Activated naive CD8-positive, alpha-beta T cell treated with anti-CD3 and anti-CD28 coated beads, Interleukin-2, amount 50 U/mL, for 24 hours (primary cell): Measurements from ENCODE around the gene THRSP.
"Not testable (repeated sequence)": the region's sequence is repeated elsewhere in the genome, so short reads cannot be mapped to it uniquely, and the experiment has no call there.

Source experiments
- ATAC-seq: fragments of 150-1000 bp; cut with Tn5 transposase; one replicate; pipeline ENCODE4 v1.10.0; 2021
- DNase-seq: peaks from one replicate; pipeline ENCODE4 v3.0.0; 2021
- H3K27ac Mint-ChIP-seq: one replicate; pipeline ENCODE4 v1.8.0; 2021; ENCODE audit warnings: mild to moderate bottlenecking, mixed read lengths
- H3K27me3 Mint-ChIP-seq: one replicate; pipeline ENCODE4 v1.8.0; 2021; ENCODE audit warnings: mixed read lengths
- H3K36me3 Mint-ChIP-seq: one replicate; pipeline ENCODE4 v1.8.0; 2021; ENCODE audit warnings: low read depth, mixed read lengths
- H3K4me1 Mint-ChIP-seq: one replicate; pipeline ENCODE4 v1.8.0; 2021; ENCODE audit warnings: mixed read lengths
- H3K4me3 Mint-ChIP-seq: one replicate; pipeline ENCODE4 v1.8.0; 2021; ENCODE audit warnings: mild to moderate bottlenecking, moderate library complexity, mixed read lengths
- H3K9me3 Mint-ChIP-seq: one replicate; pipeline ENCODE4 v1.8.0; 2021; ENCODE audit warnings: mixed read lengths

The THRSP gene

DNA sequence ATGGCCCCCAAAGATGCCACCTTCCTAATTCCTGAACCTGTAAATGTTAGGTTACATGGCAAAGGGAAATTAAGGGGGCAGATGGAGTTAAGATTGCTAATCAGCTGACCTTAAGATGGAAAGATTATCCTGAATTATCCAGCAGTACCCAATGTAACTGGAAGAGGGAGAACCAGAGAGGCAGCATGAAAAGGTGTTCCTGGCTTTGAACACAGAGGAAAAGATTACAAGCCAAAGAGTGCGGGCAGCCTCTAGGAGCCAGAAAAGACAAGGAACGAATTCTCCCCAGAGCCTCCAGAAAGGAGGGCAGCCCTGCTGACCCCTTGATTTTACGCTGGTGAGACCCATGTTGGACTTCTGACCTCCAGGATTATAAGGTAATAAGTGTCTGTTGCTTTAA is 15.1 kb upstream of the THRSP start:
- DNase-seq, result no peak
- Mint-ChIP-seq H3K4me1 (peaks cover 6% of the 10 kb centered on the region), H3K36me3 (no peaks in the 10 kb centered on the region), H3K4me3 (no peak overlapping the region), H3K27ac (no peak overlapping the region), H3K27me3 (no peaks in the 10 kb centered on the region), H3K9me3 (no peaks in the 10 kb centered on the region)
- no peak for ATAC-seq

DNA sequence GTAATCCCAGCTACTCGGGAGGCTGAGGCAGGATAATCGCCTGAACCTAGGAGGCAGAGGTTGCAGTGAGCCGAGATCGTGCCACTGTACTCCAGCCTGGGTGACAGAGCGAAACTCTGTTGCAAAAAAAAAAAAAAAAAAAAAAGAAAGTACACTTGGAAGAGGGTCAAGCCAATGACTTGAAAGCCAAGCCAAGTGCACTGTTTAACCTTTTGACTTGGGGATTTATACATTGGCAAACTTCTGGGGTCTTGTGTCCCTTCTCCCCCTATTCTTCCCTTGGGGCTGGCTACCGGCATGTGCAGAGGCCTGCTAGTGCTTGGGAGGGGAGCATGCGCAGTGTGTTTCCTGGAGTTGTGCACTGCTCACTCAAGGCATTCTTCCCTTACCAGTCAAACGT is 14.3 kb upstream of the THRSP start:
- no peaks in the 10 kb centered on the region for H3K36me3 Mint-ChIP-seq
- H3K27ac Mint-ChIP-seq, result no peak overlapping the region
- no peak overlapping the region for H3K4me3 Mint-ChIP-seq
- H3K4me1 Mint-ChIP-seq, result peaks cover 6% of the 10 kb centered on the region
- H3K27me3 Mint-ChIP-seq, result no peaks in the 10 kb centered on the region
- ATAC-seq (no peak), DNase-seq (no peak)
- H3K9me3 Mint-ChIP-seq, result no peaks in the 10 kb centered on the region

DNA sequence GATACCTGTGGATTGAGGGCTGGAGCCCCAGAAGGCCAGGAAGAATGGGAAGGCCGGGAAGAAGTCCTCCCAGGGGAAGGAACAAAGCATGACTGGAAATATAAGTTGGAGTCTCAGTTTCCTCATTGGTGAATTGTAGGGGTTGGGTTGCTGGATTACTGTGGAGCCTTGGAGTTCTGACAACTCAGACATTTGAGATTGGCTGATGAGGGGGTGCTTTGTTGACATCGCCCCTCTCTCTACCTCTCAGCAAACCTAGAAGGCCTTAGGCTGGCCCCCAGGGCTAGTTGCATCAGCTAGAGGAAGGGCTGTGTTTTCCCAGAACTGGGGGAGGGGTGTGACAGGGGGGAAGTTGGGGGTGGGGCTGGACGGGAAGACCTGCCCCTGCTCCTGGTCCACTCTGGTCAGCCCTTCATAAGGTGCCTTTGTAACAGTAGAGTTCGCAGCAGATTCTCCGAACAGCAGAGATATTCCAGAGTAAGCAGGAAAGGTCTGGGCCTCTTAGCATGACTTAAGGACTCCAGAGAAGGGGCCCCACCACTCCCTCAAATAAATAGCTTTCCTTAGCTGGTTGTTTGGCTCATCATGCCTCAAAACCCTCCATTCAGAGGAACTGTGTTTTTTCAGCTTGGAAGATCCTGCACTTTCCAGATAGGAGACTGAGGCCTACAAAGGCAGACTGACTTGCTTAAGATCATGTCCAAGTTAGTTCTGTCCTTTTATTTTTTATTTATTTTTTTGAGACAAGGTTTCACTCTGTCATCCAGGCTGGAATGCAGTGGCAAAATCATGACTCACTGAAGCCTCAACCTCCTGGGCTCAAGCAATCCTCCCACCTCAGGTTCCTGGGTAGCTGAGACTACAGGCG is 12.5 kb upstream of the THRSP start:
- H3K4me1 Mint-ChIP-seq, result no peaks in the 10 kb centered on the region
- H3K27me3 Mint-ChIP-seq, result no peaks in the 10 kb centered on the region
- no peaks in the 10 kb centered on the region for H3K36me3 Mint-ChIP-seq
- no peak overlapping the region for H3K27ac Mint-ChIP-seq
- no peaks in the 10 kb centered on the region for H3K9me3 Mint-ChIP-seq
- ATAC-seq (no peak), DNase-seq (no peak)
- H3K4me3 Mint-ChIP-seq, result no peak overlapping the region

DNA sequence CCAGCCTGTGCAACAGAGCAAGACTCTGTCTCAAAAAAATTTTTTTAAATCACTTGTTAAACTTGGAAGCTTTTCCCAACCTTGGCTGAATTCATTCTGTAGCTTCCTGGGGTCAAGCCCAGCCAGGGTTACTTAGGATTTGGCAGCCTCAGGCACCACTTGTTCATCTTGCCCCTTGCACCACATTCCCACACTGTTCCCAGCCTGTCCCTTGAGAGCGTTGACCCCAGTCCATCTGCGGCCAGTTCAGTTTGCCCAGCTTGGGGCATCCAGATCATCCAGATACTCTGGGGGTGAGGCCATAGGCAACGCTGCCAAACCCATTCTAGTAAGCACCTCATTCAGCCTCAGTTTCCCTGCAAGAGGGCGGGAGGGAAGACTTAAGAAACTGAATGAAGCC is 8.7 kb upstream of the THRSP start:
- DNase-seq (no peak), ATAC-seq (no peak)
- no peaks in the 10 kb centered on the region for H3K4me1 Mint-ChIP-seq
- no peak overlapping the region for H3K27ac Mint-ChIP-seq
- no peaks in the 10 kb centered on the region for H3K27me3 Mint-ChIP-seq
- H3K4me3 Mint-ChIP-seq, result no peak overlapping the region
- H3K9me3 Mint-ChIP-seq, result no peaks in the 10 kb centered on the region
- H3K36me3 Mint-ChIP-seq, result no peaks in the 10 kb centered on the region

DNA sequence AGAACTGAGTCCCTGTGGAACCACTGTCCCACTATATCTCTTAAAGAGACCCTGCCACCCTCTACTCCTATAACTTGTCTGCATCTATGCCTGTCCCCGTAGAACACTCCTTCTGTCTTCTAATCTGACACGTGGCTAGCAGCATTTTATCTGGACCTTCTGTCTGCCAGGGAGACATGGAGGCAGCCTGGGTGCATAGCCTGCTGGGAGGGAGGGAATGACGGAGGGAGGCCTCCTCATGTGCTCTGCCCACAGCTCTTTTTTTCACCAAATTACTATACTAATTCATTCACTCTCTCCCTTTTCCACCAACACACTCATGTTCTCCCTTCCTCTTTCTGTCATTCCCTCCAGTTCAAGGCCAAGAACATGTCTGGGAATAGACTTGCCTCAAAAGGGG is 7.6 kb upstream of the THRSP start:
- H3K4me3 Mint-ChIP-seq, result no peak overlapping the region
- DNase-seq (no peak), ATAC-seq (no peak)
- H3K4me1 Mint-ChIP-seq, result no peaks in the 10 kb centered on the region
- H3K27ac Mint-ChIP-seq, result no peak overlapping the region
- H3K27me3 Mint-ChIP-seq, result no peaks in the 10 kb centered on the region
- H3K9me3 Mint-ChIP-seq, result no peaks in the 10 kb centered on the region
- H3K36me3 Mint-ChIP-seq, result no peaks in the 10 kb centered on the region

DNA sequence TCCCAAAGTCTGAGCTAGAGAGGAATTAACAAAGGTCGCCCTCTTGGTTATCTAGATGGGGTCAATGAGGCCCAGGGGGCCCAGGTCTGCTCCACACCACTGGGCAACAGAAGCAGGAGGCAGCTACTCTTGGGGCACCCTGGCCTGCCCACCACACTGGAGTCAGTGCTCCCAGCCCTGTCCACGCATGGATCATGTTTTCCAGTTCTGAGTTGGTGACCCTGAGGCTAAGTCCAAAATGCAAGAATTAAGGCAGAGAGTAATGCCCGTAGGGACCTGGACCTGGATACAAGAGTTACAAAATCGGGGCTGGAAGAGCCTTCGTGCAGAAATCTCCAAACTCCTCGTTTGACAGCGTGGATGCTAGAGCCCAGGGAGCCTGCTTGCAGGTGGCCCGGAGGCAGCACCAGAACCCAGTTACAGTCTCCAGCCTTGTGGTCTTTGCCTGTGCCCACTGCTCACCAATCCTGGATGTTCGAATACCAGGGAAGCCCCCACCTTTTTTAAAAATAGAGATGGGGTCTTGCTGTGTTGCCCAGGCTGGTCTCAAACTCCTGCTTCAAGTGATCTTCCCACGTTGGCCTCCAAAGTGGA is 6.1 kb upstream of the THRSP start:
- Mint-ChIP-seq H3K4me1 (no peaks in the 10 kb centered on the region), H3K36me3 (no peaks in the 10 kb centered on the region), H3K27ac (no peak overlapping the region), H3K9me3 (no peaks in the 10 kb centered on the region), H3K4me3 (no peak overlapping the region), H3K27me3 (no peaks in the 10 kb centered on the region)
- ATAC-seq (no peak), DNase-seq (no peak)

DNA sequence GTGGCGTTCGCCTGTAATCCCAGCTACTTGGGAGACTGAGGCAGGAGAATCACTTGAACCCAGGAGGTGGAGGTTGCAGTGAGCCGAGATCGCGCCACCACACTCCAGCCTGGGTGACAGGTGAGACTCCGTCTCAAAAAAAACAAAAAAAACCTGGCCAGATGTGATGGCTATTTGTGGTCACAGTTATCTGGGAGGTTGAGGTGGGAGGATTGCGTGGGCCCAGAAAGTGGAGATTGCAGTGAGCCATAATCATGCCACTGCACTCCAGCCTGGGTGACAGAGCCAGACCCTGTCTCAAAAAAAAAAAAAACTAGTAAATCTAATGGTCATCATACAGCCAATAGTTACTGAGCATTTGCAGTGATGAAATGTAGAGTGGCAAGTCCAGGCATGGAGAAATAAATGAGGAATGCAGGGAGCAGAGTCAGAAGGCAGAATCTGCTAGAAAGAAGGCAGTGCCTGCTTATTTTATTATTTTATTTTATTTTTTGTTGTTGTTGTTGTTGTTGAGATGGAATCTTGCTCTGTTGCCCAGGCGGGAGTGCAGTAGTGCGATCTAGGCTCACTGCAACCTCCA is 3.8 kb upstream of the THRSP start:
- H3K27ac Mint-ChIP-seq, H3K27me3 Mint-ChIP-seq, H3K4me3 Mint-ChIP-seq, H3K9me3 Mint-ChIP-seq, H3K4me1 Mint-ChIP-seq, ATAC-seq, DNase-seq, H3K36me3 Mint-ChIP-seq: not testable (repeated sequence)

DNA sequence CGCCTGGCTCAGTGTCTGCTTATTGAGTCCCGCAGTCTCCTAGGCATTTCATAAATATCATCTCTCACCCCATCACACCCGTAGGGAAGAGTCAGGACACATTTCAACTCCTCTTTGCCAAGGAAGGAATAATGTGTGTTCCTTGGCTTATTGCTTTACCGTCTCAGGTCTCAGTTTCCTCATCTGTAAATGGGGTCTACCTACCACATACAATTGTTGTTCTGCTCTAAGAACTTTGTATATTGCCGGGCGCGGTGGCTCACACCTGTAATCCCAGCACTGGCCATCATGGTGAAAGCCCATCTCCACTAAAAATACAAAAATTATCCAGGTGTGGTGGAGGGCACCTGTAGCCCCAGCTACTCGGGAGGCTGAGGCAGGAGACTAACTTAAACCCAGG is 3.1 kb upstream of the THRSP start:
- ATAC-seq (no peak), DNase-seq (no peak)
- Mint-ChIP-seq H3K4me1 (no peaks in the 10 kb centered on the region), H3K4me3 (no peak overlapping the region), H3K9me3 (no peaks in the 10 kb centered on the region), H3K36me3 (no peaks in the 10 kb centered on the region), H3K27me3 (no peaks in the 10 kb centered on the region), H3K27ac (no peak overlapping the region)

DNA sequence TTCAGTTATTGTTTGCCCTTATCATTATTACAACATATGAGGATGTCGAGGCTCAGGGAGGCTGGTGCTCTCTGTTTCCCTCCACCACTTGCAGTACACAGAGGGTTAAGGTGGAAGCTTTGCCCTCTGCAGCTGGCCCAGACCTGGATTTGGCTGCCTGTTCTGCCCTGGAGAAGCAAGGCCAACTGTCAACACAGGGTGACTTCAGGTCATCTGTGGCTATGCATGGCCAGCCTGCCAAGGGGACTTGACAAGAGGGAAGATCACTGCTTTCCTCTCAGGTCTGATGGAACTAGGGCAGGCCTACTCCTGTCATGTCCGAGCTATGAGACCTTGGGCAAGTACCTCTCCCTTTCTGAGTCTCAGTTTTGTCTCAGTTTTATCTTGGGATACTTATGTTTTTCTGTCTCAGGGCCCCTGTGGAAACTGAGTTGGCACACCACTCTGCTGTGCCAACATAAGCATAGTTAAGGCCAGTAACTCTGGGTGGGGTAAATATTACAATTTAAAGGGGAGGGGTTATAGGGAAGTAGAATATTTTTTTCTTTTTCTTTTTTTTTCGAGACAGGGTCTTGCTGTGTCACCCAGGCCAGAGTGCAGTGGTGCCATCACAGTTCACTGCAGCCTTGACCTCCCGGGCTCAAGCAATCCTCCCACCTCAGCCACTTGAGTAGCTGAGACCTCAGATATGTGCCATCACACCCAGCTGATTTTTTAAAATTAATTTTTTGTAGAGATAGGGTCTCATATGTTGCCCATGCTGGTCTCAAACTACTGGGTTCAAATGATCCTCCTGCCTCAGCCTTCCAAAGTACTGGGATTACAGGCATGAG is 2.4 kb upstream of the THRSP start:
- Mint-ChIP-seq H3K9me3 (no peaks in the 10 kb centered on the region), H3K27me3 (no peaks in the 10 kb centered on the region), H3K36me3 (no peaks in the 10 kb centered on the region), H3K4me1 (no peaks in the 10 kb centered on the region), H3K4me3 (no peak overlapping the region), H3K27ac (no peak overlapping the region)
- no peak for DNase-seq
- ATAC-seq, result no peak

DNA sequence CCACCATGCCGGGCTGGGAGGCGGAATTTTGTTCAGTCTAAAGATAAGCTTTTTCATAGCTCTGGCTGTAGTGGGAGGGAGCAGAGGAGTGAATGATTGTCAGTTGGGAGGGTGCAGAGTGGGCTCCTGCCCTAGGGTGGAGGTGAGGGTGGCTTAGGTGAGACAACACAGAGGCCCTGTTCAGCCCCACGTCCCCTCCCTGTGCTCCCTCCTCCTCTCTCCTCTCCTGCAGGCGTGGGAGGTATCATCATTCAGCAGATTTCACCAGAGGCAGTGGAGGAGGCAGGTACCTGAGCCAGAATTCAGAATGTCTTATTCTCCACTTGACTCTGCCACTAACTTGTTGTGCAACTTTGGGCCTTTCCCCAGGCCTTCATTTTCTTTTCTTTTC is 1.7 kb upstream of the THRSP start:
- H3K27me3 Mint-ChIP-seq, result no peaks in the 10 kb centered on the region
- no peak for ATAC-seq

DNA sequence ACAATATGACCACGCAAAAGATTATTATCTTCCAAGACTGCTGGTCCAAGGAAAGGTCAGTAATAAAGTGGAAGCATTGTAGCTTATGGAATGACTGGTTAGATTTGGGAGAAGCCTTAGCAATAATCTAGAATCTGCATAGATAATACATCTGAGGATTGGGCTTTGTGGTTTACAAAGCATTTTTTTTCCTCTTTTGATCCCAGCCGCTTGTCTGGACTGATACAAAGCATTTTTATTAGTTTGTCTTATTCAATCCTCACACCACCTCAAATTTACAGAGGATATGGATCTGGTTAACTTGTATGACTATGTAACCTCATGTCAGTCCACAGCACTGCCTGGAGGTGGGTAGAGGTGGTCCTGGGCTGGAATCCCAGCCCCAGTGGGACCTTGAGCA is 990 bp upstream of the THRSP start:
- Mint-ChIP-seq H3K4me1 (no peaks in the 10 kb centered on the region), H3K4me3 (no peak overlapping the region), H3K27ac (no peak overlapping the region), H3K27me3 (no peaks in the 10 kb centered on the region), H3K36me3 (peaks cover 6% of the 10 kb centered on the region), H3K9me3 (no peaks in the 10 kb centered on the region)
- ATAC-seq, result no peak
- no peak for DNase-seq

More for the DNA sequence above, 1.7 kb upstream of the THRSP start:
- Mint-ChIP-seq H3K4me1 (no peaks in the 10 kb centered on the region), H3K9me3 (no peaks in the 10 kb centered on the region), H3K36me3 (no peaks in the 10 kb centered on the region), H3K4me3 (no peak overlapping the region), H3K27ac (no peak overlapping the region)
- DNase-seq, result no peak

DNA sequence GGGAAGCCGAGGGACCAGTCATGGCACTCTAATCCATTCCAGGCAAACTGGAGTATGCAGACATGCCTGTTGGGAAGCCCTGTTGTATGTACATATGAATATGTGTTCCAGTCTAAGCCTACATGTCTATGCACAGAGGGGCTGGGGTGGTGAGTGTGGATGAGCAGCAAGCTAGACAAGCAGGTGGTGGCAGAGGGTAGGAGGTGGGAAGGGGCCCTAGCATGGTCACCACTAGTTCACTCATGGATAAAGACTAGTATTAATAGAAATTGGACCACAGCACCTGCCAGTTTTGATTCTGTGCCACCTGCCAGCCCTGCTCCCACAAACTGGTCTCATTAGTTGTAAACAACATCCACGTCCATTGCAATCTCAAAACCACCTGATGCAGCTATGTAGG is 1.5 kb downstream of the THRSP start:
- Mint-ChIP-seq H3K36me3 (peaks cover 22% of the 10 kb centered on the region), H3K27ac (no peak overlapping the region), H3K4me1 (no peaks in the 10 kb centered on the region)

DNA sequence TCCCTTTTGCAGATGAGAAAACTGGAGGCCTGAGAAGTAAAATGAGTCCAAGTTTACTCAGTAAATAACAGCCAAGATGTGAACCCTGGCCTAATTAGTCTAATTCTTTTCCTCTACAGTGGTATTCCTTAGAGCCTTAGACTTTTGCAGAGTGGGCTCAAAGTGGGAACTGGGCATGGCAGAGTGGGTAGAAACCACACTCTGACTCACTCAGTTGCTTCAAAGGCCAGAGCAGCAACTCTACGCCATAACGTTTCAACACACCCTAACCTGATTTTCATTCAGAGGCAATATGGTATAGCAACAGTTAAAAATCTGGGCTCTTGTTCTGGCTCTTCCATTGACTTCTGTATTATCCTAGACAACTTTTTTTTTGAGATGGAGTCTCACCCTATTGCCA is 2.8 kb downstream of the THRSP start:
- Mint-ChIP-seq H3K27ac (no peak overlapping the region), H3K27me3 (no peaks in the 10 kb centered on the region), H3K36me3 (peaks cover 26% of the 10 kb centered on the region), H3K4me1 (no peaks in the 10 kb centered on the region), H3K9me3 (no peaks in the 10 kb centered on the region), H3K4me3 (no peak overlapping the region)
- ATAC-seq (no peak), DNase-seq (no peak)

More for the DNA sequence above, 1.5 kb downstream of the THRSP start:
- no peak for ATAC-seq
- Mint-ChIP-seq H3K9me3 (no peaks in the 10 kb centered on the region), H3K27me3 (no peaks in the 10 kb centered on the region), H3K4me3 (no peak overlapping the region)
- no peak for DNase-seq

DNA sequence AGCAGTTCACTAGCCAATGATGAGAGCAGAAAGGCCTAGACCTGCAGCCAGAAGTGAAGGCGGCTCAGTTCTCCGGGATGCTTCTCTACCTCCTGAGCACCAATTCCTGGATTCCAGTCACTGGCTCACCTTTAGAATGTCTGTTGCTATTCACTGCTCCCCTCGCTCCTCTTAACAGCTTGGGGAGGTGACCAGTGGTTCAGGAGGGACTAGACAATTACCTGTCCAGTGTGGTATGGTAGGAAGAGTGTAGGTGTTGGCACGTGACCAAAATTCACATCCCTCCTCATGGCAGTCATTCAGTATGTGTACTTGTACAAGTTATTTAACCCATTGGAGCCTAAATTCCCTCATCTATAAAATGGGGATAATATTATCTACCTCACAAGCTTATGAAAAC is 4.0 kb downstream of the THRSP start:
- peaks cover 34% of the 10 kb centered on the region for H3K36me3 Mint-ChIP-seq
- H3K4me1 Mint-ChIP-seq, result peaks cover 2% of the 10 kb centered on the region
- DNase-seq, result no peak
- H3K27ac Mint-ChIP-seq, result no peak overlapping the region
- no peaks in the 10 kb centered on the region for H3K9me3 Mint-ChIP-seq
- H3K4me3 Mint-ChIP-seq, result no peak overlapping the region
- no peak for ATAC-seq
- H3K27me3 Mint-ChIP-seq, result no peaks in the 10 kb centered on the region

DNA sequence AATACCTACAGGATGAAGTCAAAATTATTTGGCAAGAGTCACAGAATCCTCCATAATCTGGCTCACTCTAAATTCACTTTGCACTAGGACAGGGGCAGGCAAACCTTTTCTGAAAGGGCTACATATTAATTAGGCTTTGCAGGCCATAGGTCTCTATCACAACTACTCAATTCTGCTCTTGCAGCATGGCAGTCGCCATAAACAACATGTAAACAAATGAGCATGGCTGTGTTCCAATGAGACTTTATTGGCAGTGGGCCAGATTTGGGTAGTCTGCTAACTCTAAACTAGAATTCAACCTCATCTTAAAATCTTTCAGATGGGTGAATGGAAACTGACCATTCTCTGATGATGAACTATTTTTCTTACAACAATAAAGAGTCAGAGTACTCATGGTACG is 5.8 kb downstream of the THRSP start:
- Mint-ChIP-seq H3K9me3 (no peaks in the 10 kb centered on the region), H3K4me3 (no peak overlapping the region), H3K4me1 (peaks cover 2% of the 10 kb centered on the region), H3K27ac (no peak overlapping the region), H3K36me3 (peaks cover 37% of the 10 kb centered on the region), H3K27me3 (no peaks in the 10 kb centered on the region)
- no peak for ATAC-seq
- DNase-seq, result no peak
